HCT116 (cell line): ENCODE data around the gene CNTNAP3B. TPM values are rescaled to one million over a fixed set of nuclear protein-coding genes. Genes with fewer than 3 reads are reported as not detected.
"Not testable (repeated sequence)": the region's sequence is repeated elsewhere in the genome, so short reads cannot be mapped to it uniquely, and the experiment has no call there.

ENCODE experiments used
- ATAC-seq: fragments of 200-7000 bp; cut with Tn5 transposase; 2 replicates; pipeline ENCODE4 v1.9.1; 2020; ENCODE audit warnings: mild to moderate bottlenecking, moderate library complexity
- BruUV-seq: library from RNA; stranded (reverse); fragments of 400-500 nt; replicated peaks from 2 replicates; lab custom pipeline; 2021; lab: Mats Ljungman, UMichigan
- CTCF ChIA-PET: fragments of 300-600 bp; sonication (Branson Sonifier 250); formaldehyde crosslinking; loops from one replicate; lab custom pipeline; 2021; ENCODE audit warnings: antibody characterized with exemption; lab: Charles Lee
- POLR2A ChIA-PET: fragments of 300-600, 350-600 bp; sonication (Branson Sonifier 250); formaldehyde crosslinking; loops from one replicate; lab custom pipeline; 2021; ENCODE audit warnings: antibody characterized with exemption; lab: Charles Lee
- RAD21 ChIA-PET, 2 experiments: fragments of 300-600 bp; sonication (Branson Sonifier 250); formaldehyde crosslinking; loops; one replicate each; lab custom pipeline; 2023; ENCODE audit warnings: low total read pairs in 2 of 2; ENCODE audit not compliant: uncharacterized antibody in 2 of 2, unreplicated experiment in 2 of 2, low non-redundant PET in 1 of 2; lab: Charles Lee
- DNase-seq: peaks from one replicate; pipeline ENCODE4 v3.0.0-alpha.2; 2010; ENCODE audit warnings: low read depth, low spot score
- H2AFZ ChIP-seq: fragments of 200-600 bp; shearing (Covaris generic), sonication (generic); 2 replicates; pipeline ENCODE4 v1.6.1; 2017; ENCODE audit warnings: low read depth, mixed run types, mixed read lengths, antibody characterized with exemption, low read length; ENCODE audit not compliant: poor library complexity, severe bottlenecking
- H3K27ac ChIP-seq: 2 replicates; pipeline ENCODE4 v1.5.1; 2012; ENCODE audit warnings: low read depth, low read length
- H3K27me3 ChIP-seq: fragments of 200-600 bp; sonication (generic); 2 replicates; pipeline ENCODE4 v1.6.1; 2016; ENCODE audit warnings: mixed run types, low read length, mixed read lengths; ENCODE audit not compliant: insufficient read depth
- H3K36me3 ChIP-seq, 2 experiments: fragments of 200-500 bp in 1 of 2; fragments of 200-600 bp in 1 of 2; sonication (Bioruptor generic) in 1 of 2; sonication (generic) in 1 of 2; 2 replicates each; pipeline versions ENCODE4 v1.5.1 to v1.6.1; 2014 to 2016; ENCODE audit warnings: low read length in 2 of 2, inconsistent platforms in 1 of 2, mixed read lengths in 1 of 2, mixed run types in 1 of 2; ENCODE audit not compliant: insufficient read depth in 2 of 2, control insufficient read depth in 1 of 2
- H3K4me1 ChIP-seq, 2 experiments: fragments of 200-600 bp in 1 of 2; sonication (generic) in 1 of 2; 2 replicates each; pipeline versions ENCODE4 v1.5.1 to v1.6.1; 2012 to 2017; ENCODE audit warnings: low read length in 2 of 2, inconsistent platforms in 1 of 2, mild to moderate bottlenecking in 1 of 2, mixed read lengths in 1 of 2, mixed run types in 1 of 2, moderate library complexity in 1 of 2; ENCODE audit not compliant: insufficient read depth in 2 of 2, control insufficient read depth in 1 of 2
- H3K4me2 ChIP-seq: fragments of 200-600 bp; sonication (generic); 2 replicates; pipeline ENCODE4 v1.6.1; 2017; ENCODE audit warnings: mixed run types, low read length, mixed read lengths
- H3K4me3 ChIP-seq, 2 experiments: fragments of 200-600 bp in 1 of 2; sonication (generic) in 1 of 2; replicated peaks in 1 of 2; 2 replicates each; pipeline ENCODE4 v1.5.1; 2011 to 2016; ENCODE audit warnings: low read length in 2 of 2, control low read depth in 1 of 2, low read depth in 1 of 2, mild to moderate bottlenecking in 1 of 2, mixed read lengths in 1 of 2, mixed run types in 1 of 2
- H3K79me2 ChIP-seq: fragments of 200-600 bp; sonication (generic); 2 replicates; pipeline ENCODE4 v1.6.1; 2017; ENCODE audit warnings: mild to moderate bottlenecking, mixed run types, low read length, moderate library complexity, mixed read lengths; ENCODE audit not compliant: insufficient read depth
- H3K9ac ChIP-seq: fragments of 200-600 bp; sonication (generic); 2 replicates; pipeline ENCODE4 v1.6.1; 2016; ENCODE audit warnings: low read length, mixed read lengths
- H3K9me2 ChIP-seq: fragments of 200-600 bp; sonication (generic), shearing (Covaris generic); 2 replicates; pipeline ENCODE4 v1.6.1; 2017; ENCODE audit warnings: mixed run types, mild to moderate bottlenecking, moderate library complexity; ENCODE audit not compliant: insufficient read depth
- H3K9me3 ChIP-seq, 2 experiments: fragments of 200-500 bp in 1 of 2; fragments of 200-600 bp in 1 of 2; sonication (Bioruptor generic) in 1 of 2; sonication (generic) in 1 of 2; 2 replicates each; pipeline ENCODE4 v1.6.1; 2014 to 2017; ENCODE audit warnings: low read length in 2 of 2, mixed read lengths in 2 of 2, inconsistent platforms in 1 of 2, low read depth in 1 of 2, mild to moderate bottlenecking in 1 of 2, mixed run types in 1 of 2, moderate library complexity in 1 of 2; ENCODE audit not compliant: control insufficient read depth in 1 of 2, insufficient read depth in 1 of 2
- H4K20me1 ChIP-seq: fragments of 200-600 bp; sonication (generic), shearing (Covaris generic); 2 replicates; pipeline ENCODE4 v1.6.1; 2017; ENCODE audit warnings: mixed run types, mild to moderate bottlenecking, moderate library complexity; ENCODE audit not compliant: insufficient read depth
- FOSL1 ChIP-seq: IDR thresholded peaks from 2 replicates; pipeline ENCODE4 v1.6.1; 2012; ENCODE audit warnings: low read depth
- JUND ChIP-seq: IDR thresholded peaks from 2 replicates; pipeline ENCODE4 v1.6.1; 2012
- intact Hi-C: fragments of 100-400 bp; cut with micrococcal nuclease; formaldehyde crosslinking; loops from 2 replicates; pipeline ENCODE4 v1.10.0; 2022
- total RNA-seq: library from RNA; stranded (reverse); gene quantifications from one replicate; pipeline ENCODE4 v1.2.1, GENCODE V29; 2021; ENCODE audit not compliant: unreplicated experiment

The CNTNAP3B gene
- total RNA-seq, 1 experiment from 2014 or later: 24.3 TPM

- H3K9me2 ChIP-seq, H3K9ac ChIP-seq, H4K20me1 ChIP-seq, CTCF ChIA-PET, H3K79me2 ChIP-seq, H3K27ac ChIP-seq, DNase-seq, H3K4me3 ChIP-seq, H2AFZ ChIP-seq, POLR2A ChIA-PET, H3K9me3 ChIP-seq, H3K36me3 ChIP-seq, H3K4me1 ChIP-seq, intact Hi-C loops, BruUV-seq, H3K27me3 ChIP-seq, H3K4me2 ChIP-seq, RAD21 ChIA-PET: not testable (repeated sequence)
- TF ChIP-seq JUND (peak; percentile 12; the same call in 1 of the 2 replicates), FOSL1 (0 out of 2 replicates have a peak, but pooled peaks have one; percentile 22)
- ATAC-seq: peak; percentile 87
These were observed 110.9 kb downstream of the CNTNAP3B start for GRCh38 chr9:42018220-42018922.

GRCh38 chr9:42014317-42014716 is 114.9 kb downstream of the CNTNAP3B start:
- BruUV-seq, H3K79me2 ChIP-seq, H3K36me3 ChIP-seq, DNase-seq, H3K9me3 ChIP-seq, H4K20me1 ChIP-seq, H2AFZ ChIP-seq, ATAC-seq, H3K9me2 ChIP-seq, H3K4me1 ChIP-seq, H3K27me3 ChIP-seq, H3K4me2 ChIP-seq, RAD21 ChIA-PET, H3K4me3 ChIP-seq, intact Hi-C loops, H3K9ac ChIP-seq, CTCF ChIA-PET, POLR2A ChIA-PET, H3K27ac ChIP-seq: not testable (repeated sequence)

- intact Hi-C loops, H3K9me3 ChIP-seq, ATAC-seq, H3K27me3 ChIP-seq, H3K4me3 ChIP-seq, H4K20me1 ChIP-seq, H3K4me2 ChIP-seq, H3K4me1 ChIP-seq, H3K27ac ChIP-seq, DNase-seq, CTCF ChIA-PET, H3K9ac ChIP-seq, H3K9me2 ChIP-seq, H3K36me3 ChIP-seq, H3K79me2 ChIP-seq, BruUV-seq, RAD21 ChIA-PET, H2AFZ ChIP-seq, POLR2A ChIA-PET: not testable (repeated sequence)
These were observed 137.6 kb downstream of the CNTNAP3B start for GRCh38 chr9:41991607-41992006.

GRCh38 chr9:41980271-41980670 is 149.0 kb downstream of the CNTNAP3B start:
- intact Hi-C loops, ATAC-seq: not testable (repeated sequence)

More at GRCh38 chr9:41980271-41980670, 149.0 kb downstream of the CNTNAP3B start:
- H3K36me3 ChIP-seq, H3K9me2 ChIP-seq, DNase-seq, H3K9ac ChIP-seq, H3K4me2 ChIP-seq, H2AFZ ChIP-seq, H3K4me1 ChIP-seq, H4K20me1 ChIP-seq, POLR2A ChIA-PET, H3K4me3 ChIP-seq, CTCF ChIA-PET, H3K9me3 ChIP-seq, RAD21 ChIA-PET, BruUV-seq, H3K27me3 ChIP-seq, H3K27ac ChIP-seq, H3K79me2 ChIP-seq: not testable (repeated sequence)
